Kidney epithelial cell (primary cell): ENCODE measurements around the gene ARHGEF17. TPM values are rescaled to one million over a fixed set of nuclear protein-coding genes. Genes with fewer than 3 reads are reported as not detected.

Experiments
- DNase-seq: peaks from one replicate; pipeline ENCODE4 v3.0.0-alpha.2; 2010; ENCODE audit warnings: low read depth
- H3K27me3 ChIP-seq: 2 replicates; pipeline ENCODE4 v1.6.0; 2011; ENCODE audit warnings: low read length; ENCODE audit not compliant: control insufficient read depth, insufficient read depth
- H3K36me3 ChIP-seq: 2 replicates; pipeline ENCODE4 v1.5.1; 2011; ENCODE audit warnings: low read length; ENCODE audit not compliant: control insufficient read depth, insufficient read depth
- H3K4me3 ChIP-seq: 2 replicates; pipeline ENCODE4 v1.5.1; 2011; ENCODE audit warnings: low read depth, mild to moderate bottlenecking, control low read depth, low read length
- total RNA-seq: library from RNA; depleted of rRNA; stranded (reverse); fragments of >200 nt; gene quantifications from 2 replicates; pipeline ENCODE4 v1.2.3, GENCODE V29; 2015
- TF ChIP-seq, protein P1 (sequence below): IDR thresholded peaks from 2 replicates; pipeline ENCODE4 v1.5.1; 2011; ENCODE audit warnings: mild to moderate bottlenecking, moderate library complexity, low read length, control low read depth, inconsistent platforms; ENCODE audit not compliant: insufficient read depth, poor library complexity, severe bottlenecking

ARHGEF17 gene
- total RNA-seq, 1 donor from 2014 or later = 25.5 TPM

DNA sequence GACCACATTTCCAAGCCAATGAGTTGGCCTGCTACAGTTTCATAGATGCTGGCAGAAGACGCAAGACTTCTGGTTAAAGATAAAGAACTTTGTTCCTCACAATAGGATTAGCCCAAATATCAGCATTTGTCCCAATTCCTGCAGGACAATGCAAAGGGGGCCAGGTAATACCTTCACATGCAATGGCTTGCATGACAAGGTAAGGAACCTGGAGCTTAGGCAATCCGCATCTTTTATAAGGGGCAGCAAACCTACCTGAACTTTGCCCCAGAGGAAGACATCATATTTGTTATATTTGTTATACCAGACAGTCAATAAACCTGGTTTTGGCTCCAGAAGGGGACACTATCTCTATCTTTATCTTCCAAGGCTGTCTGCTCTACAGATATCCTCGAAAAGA is 30.6 kb upstream of the ARHGEF17 start:
- no peak overlapping the region for H3K4me3 ChIP-seq
- no peaks in the 10 kb centered on the region for H3K27me3 ChIP-seq
- TF ChIP-seq, protein P1, sequence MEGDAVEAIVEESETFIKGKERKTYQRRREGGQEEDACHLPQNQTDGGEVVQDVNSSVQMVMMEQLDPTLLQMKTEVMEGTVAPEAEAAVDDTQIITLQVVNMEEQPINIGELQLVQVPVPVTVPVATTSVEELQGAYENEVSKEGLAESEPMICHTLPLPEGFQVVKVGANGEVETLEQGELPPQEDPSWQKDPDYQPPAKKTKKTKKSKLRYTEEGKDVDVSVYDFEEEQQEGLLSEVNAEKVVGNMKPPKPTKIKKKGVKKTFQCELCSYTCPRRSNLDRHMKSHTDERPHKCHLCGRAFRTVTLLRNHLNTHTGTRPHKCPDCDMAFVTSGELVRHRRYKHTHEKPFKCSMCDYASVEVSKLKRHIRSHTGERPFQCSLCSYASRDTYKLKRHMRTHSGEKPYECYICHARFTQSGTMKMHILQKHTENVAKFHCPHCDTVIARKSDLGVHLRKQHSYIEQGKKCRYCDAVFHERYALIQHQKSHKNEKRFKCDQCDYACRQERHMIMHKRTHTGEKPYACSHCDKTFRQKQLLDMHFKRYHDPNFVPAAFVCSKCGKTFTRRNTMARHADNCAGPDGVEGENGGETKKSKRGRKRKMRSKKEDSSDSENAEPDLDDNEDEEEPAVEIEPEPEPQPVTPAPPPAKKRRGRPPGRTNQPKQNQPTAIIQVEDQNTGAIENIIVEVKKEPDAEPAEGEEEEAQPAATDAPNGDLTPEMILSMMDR = no peak
- no peaks in the 10 kb centered on the region for H3K36me3 ChIP-seq
- DNase-seq = no peak

DNA sequence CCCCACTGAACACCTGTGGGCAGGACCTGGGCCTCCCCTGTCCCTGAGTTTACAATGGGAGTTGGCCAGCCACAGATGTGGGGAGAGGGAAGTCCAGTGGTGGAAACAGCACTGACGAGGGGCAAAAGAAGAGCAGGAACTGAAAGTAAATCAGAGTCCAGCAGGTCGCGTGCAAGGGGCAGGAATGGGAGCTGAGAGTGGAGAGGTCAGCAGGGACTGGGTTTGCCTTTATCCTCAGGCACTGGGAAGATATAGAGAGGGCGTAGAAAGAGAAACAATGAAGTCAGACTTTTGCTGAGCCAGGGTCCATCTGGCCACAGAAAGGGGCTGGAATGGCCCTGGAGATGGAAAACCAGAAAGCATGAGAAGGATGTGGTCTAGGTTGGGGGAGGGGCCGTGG is 27.4 kb upstream of the ARHGEF17 start:
- Histone ChIP-seq H3K27me3 (no peaks in the 10 kb centered on the region), H3K4me3 (no peak overlapping the region), H3K36me3 (no peaks in the 10 kb centered on the region)
- no peak for DNase-seq
- TF ChIP-seq, protein P1 = no peak

DNA sequence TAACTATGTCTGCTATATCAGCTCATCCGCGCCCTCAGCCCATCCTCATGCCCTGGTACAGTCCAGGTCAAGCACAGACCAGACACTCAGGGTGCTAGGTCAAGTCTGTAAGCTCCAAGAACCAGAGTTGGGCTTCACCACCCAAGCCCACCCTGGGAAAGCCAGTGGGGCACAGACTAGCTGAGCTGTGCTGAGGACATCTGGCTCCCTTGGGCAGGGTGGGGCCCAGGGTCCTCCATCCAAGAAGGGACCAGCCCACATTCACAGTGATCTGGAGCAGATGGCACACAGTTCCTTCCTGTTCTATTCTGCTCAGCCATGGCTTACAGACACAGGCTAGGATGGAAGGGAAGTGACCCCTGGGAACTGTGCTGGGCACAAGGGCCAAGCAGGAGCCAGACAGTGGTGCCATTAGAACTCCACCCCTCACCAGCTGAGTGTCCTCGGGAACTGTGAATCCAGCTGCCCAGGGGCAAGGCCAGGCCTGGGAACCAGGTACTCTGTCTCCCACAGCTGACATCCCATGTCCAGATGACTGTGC is 26.8 kb upstream of the ARHGEF17 start:
- H3K36me3 ChIP-seq = no peaks in the 10 kb centered on the region
- no peak for DNase-seq
- H3K4me3 ChIP-seq = no peak overlapping the region
- H3K27me3 ChIP-seq = no peaks in the 10 kb centered on the region
- TF ChIP-seq, protein P1 = no peak

DNA sequence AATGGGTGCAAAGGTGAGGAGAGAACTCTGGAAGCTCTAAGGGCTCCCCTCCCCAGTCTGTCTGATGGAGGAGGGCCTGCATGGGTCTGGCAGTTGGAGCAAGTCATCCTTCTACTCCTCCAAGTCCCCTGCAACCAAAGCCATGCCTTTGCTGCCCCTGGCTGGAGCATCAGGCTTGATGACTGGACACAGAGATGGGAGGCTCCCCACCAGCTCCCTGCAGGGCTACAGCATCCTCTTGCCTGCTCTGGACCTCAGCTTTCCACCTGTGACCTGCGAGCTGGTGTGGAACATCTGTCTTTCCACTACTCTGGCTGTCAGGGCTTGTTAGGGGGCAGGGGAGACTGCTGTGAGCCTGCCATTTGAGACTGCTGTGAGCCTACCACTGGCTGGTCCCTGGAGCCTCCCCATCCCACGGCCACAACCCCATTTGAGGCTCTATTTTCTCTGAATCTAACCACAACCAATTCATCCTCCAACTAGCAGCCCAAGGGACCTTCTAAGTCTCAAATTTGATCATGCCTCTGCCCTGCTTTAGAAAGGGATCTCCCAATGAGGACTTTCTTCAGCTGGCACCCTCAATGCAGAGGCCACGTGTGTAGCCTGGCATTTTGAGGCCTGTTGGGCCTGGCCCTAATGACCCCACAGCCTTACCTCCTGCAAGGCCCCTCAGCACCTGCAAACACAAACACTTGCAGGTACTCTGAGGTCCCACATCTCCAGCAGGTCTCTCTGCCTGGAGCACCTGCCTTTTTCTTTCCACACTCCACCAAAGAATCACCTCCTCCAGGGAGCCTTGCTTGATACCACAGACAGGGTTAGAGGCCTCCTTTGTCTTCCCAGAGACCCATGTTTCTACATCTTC is 26.0 kb upstream of the ARHGEF17 start:
- Histone ChIP-seq H3K36me3 (no peaks in the 10 kb centered on the region), H3K27me3 (no peaks in the 10 kb centered on the region), H3K4me3 (no peak overlapping the region)
- DNase-seq = no peak
- TF ChIP-seq, protein P1 = no peak

DNA sequence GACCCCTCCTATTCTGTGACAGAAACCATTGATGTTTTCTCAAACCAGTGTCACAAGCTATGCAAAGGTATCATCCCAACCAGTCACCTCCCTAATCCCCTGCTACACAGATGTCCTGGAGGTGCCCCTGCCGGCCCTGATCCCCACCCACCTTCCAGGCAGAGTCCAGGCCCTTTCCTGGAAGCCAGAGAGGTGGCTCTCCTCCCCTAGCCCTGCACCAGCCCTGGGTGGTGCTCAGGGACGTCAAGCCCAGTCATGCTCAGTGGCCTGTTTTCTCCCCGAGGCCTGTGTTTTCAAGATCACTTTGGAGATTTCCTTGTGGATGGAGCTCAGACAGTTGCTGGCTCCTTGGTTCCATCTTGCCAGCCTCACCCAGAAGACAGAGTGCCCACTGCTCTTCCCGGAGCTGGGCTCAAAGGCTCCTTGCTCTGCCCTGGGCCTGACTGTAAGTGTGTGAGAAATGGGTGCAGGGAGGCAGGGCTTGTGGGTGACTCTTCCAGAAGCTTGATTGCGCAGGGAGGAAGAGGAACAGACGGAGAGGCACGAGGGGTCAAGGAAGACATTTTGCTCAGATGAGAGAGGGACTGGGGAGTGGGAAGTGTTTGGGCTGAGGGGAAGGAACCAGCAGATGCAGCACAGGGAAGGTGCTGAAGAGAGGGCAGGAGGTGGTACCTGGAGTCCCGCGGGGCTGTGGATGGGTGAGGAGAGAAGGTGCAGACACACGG is 24.6 kb upstream of the ARHGEF17 start:
- no peak overlapping the region for H3K4me3 ChIP-seq
- DNase-seq = no peak
- no peaks in the 10 kb centered on the region for H3K27me3 ChIP-seq
- TF ChIP-seq, protein P1 = no peak
- H3K36me3 ChIP-seq = no peaks in the 10 kb centered on the region
